Activated CD4-positive, alpha-beta T cell treated with anti-CD3 and anti-CD28 coated beads for 24 hours (primary cell): ENCODE measurements around the gene EEFSEC.

Experiments used
- DNase-seq, 2 donors: peaks; one replicate each; pipeline ENCODE4 v3.0.0-alpha.2; 2020; ENCODE audit warnings: low read depth in 2 of 2

EEFSEC gene

DNA sequence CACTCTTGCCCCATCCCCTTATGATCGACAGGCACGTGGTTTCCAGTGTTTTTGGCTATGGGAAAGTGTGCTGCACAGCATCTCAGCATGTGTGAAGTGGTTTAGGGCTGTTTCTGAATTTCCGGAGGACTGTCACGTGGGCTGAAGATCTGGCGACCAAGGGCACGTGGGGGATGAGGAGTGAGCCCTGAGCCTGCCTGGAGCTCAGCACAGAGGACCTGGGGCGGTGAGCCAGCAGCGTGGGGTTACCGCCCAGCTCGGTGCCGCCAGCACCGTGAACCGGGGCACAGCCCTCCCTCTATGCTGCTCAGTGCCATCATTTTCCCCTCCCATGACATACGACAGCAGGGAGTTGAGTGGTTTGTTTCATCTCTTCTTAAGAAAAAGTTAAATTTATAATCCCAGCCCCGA, 163.2 kb downstream of the EEFSEC start:
- DNase-seq = peak; percentile 10 to 23

DNA sequence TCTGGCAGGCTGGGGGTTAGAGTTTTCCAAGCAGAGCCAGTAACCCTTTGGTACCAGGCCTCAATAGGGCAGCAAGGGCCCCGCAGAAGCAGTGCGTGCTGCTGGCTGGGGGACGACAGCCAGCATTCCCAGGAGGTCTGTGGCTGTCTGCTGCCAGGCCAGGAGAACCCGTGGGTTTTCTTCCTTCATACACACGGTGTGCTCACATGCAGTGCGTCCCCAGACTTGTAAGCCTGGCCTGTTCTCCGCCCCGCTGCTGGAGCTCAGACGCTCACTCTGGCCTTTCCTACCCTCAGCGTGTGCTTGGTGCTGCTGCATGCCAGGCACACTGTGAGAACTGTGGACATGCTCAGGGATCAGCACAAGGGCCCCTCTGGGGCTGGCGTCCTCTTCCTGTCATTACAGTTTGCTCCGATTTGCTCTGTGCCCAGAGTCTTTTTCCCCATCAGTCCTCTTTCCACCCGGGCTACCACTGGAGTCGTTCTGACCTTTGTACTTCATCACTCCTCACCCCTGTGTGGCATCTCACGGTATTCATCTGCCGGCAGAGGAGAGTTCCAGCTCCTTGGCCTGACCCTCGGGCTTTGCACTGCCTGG, 163.9 kb downstream of the EEFSEC start:
- no peak for DNase-seq

DNA sequence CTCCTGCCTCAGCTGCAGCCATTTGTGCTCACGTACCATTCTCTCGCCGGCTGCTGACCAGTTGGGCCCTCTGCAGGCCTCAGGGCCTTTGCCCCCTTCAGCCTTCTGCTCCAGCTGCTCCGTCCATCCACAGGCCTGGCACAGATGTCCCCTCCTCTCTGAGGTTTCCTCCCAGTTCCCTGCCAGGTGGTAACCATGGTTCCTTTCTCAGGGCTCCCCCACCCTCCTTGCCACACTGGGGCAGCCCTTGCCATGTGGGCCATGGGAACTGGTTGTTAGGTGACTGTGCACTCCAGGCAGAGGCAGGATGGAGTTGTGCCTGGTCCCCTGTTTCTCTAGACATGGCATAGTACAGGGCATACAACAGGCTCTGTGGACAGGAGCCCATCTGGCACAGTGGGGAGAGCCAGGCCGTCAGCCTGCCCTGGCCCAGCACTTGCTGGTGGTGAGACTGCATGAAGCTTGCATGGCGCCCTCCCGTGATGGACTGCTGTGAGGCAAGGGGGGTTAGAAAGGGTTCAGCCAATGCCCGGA, 164.5 kb downstream of the EEFSEC start:
- no peak for DNase-seq

DNA sequence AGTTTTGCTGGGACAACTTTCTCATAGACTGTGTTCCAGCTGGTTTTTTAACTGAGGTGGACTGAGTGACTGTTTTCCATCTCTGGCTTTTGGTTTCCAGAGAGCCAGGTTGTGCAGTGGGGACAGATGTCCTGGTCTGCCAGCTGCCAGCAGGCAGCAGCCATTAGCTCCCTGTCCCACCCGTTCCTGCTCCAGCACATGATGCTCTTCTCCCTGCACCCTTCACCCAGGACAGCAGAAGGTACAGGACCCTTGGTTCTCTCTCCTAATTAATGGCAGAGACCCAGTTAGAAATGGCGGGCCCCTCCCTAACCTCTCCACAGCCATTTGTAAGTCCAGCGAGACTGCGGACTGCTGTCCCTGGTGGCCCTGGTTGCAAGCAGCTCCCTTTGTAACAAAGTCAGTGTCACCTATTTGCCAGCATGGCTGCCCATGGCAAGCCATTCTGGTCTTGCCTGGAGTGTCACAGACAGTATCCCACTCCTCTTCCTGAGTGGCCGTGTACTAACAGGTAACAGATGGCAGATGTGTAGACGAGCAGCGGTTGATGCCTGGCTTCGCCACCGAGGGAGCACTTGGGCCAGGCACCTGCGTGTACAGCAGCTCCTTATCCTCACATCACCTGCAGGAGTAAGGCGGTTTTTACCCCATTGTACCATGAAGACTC, 165.1 kb downstream of the EEFSEC start:
- DNase-seq = no peak

DNA sequence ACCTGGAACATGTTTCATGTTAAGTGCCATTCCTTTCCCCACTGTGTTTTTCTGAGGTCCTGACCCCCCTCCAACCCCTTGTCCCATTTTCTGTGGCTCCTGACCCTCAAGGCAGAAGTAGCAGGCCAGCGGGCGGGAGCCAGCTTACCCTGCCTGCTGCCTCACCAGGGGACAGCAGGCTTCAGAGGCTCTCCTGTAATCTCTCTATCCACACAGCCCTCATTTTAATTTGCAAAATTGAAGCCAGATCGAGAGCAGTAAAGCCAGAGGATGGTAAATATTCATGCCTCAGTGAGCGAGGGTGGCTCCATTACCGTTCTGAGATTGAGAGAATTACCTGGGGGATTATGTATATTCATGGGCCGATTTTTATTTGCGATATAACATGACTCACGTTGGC, 165.8 kb downstream of the EEFSEC start:
- DNase-seq = no peak

DNA sequence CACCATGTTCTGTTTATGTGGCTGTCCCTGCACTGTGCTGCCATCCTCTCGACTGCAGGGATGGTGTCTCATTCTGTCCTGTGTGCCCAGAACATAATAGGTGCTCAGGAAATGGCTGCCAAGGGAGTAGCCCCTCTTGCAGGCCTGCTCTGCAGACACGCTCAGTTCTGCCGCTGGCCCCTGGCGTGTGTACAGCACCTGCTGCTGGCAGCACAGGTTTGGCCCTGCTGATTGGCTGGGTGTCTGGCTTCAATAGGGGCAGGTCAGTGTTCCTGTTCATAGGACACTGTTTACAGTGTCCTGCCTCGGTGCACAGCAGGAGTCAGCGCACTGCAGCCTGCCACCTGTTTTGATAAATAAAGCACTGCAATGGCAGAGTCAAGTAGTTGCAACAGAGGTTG, 166.5 kb downstream of the EEFSEC start:
- no peak for DNase-seq

DNA sequence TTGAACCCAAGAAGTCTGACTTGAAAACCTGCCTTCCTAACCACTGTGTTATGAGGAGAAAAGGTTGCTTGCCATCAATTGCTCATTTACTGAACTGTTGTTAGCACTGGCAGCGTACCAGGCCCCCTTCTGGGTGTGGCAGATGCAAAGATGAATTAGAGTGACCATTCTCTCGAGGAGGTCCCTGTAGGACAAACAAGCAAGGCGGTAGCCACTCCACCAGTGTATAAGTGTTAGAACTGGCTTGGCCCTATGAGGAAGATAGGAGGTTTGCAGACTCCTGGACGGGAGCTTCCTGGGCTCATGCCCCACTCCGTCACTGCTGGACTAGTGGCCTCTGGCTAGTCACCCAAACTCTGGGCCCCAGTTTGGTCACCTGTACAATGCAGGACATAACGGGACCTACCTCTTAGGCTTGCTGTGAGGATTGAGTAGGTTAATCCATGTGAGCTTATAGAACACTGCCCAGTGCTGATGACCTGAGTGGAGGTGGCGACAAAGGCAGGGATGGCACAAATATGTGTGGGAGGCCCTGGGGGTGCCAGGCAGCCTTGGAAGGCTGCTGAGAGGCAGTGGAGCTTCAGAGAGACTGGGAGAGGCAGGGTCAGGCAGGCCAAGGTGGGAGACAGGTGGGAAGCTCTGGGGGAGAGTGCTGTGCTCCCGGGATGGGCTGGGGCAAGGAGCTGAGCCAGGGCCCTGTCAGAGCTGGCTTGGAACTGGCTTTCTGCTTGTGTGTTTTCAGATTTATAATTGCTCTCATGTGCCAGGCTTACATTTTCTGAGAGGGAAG, 167.5 kb downstream of the EEFSEC start:
- DNase-seq = no peak

DNA sequence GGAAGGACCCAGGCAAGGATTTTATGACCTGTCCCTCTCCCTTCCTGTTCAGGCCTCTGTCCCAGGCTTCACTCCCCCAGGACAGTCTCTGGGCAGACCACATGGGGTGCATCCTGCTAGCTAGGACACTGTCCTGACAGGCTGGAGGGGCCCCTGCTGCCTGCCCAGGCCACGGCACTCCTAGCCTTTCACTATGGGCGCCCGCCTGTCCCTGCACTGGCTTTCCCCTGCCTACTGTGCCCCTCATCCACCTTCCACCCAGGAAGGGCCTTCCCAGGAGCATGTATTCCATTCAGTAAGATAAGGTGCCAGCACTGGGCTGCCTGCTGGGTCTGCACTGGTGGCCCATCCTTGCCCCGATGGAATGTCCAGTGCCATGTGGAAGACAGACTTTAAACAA, 168.1 kb downstream of the EEFSEC start:
- DNase-seq = no peak

DNA sequence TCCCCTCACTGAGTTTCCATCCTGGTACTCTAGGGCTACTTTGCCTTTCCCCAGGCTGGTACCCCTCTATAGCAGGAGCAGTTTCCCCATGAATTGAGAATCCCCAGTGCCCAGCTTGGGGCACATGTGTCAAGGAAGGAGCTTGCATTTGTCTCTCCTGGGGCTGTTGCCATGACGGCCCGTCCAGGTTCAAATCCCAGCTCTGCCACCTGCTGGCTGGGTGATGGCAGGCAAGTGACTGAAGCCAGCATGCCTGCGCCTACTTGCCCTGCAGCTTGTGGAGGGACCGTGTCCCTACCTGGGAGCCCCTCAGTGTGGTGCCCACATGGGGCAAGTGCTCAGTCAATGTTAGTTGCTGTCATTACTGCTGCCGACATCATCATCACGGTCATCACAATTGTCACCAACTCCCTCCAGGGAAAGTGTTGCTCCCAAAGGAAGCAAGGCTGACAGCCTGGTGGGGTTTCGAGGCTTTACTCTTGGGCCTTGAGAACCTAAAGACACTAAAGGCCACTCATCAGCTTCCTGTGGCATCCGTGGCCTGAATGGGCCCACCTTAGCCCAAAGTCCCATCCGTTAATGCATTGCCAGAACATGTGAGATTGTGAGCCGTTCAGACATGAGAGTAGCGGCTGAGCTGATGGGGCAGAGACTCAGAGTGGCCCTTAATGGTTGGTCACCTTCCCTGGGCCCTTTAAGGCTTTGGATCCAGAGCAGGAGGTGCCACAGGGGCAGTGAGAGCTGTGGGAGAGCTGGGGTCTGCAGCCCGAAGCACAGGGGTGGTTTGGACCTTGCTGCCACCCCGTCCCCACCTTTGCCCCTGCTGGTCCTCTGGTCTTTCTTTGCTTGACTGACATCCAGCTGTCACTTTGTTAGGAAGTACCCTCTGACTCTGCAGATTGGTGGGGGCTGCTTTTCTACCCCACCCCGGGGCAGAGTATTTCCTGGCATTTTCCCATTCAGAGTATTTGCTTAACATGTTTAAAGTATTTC, 169.0 kb downstream of the EEFSEC start:
- peak; percentile 23 to 37 for DNase-seq

DNA sequence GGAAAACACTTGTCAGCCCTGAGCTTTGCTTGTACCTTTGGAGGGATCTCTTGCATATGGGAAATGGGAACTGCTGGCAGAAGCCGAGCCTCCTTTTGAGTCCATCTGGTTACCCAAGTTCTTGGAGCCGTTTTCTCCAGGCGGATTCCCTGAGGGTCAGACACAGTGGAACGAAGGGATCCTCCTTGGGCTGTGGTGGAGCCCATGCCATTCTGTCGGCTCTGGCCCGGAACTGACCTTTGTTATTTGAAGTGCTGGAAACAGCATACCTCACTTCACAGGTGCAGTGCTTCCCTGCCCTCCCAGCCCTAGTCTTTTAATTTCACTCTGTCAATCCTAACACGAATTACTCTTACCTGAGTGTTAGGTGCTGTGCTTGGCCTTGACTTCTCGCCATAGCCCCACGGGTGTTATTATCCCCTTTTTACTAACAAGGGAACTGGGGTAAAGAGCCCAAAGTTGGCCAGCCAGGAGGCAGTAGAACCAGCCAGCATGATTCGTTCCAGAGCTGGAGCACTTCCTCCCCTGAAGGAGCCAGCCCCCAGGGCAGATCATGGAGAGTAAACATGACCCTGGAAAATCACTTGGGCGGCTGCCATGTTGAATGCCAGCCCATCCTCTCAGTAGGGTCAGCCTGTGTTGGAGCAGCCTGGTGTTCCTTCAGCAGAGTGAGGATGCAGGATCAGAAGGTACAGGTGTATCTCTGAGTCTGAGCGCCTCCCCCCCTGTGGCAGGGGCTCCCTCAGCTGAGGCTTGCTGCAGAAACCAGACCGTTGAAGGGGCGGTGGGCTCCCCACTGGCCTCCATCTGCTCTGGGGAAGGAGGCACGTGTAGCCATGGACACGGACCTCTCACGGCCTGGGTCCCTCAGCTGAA, 170.2 kb downstream of the EEFSEC start:
- no peak for DNase-seq

DNA sequence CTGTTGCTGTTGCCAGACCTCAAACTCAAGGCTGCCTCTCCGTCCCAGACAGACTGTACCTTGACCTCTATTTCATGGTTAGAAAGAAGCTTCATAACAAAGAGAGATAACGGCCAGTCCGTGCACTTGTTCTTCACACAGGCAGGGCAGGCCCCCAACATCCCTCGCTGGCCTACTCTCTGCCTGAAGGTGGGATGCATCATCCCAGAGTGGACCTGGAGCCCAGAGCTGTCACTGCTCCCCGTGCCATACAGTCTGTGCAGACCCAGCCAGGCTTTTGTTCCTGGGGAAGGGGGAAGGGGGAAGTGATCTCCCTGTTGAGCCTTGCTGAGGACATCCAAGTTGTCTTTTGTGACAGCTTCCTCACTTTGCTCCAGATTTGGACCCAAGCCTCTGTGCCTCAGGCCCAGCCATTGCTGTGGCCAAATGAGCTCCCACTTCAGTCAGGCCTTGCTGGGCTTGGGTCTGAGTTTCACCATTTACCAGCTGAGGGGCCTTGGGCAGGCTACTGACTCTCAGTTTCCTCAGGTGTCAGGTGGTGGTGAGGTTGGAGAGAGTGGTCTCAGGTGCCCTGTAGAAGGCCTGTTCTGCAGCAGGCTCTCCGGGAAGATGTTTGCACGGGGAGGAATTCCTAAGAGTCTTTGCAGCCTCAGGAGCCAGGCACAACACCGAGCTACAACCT, 171.8 kb downstream of the EEFSEC start:
- no peak for DNase-seq

DNA sequence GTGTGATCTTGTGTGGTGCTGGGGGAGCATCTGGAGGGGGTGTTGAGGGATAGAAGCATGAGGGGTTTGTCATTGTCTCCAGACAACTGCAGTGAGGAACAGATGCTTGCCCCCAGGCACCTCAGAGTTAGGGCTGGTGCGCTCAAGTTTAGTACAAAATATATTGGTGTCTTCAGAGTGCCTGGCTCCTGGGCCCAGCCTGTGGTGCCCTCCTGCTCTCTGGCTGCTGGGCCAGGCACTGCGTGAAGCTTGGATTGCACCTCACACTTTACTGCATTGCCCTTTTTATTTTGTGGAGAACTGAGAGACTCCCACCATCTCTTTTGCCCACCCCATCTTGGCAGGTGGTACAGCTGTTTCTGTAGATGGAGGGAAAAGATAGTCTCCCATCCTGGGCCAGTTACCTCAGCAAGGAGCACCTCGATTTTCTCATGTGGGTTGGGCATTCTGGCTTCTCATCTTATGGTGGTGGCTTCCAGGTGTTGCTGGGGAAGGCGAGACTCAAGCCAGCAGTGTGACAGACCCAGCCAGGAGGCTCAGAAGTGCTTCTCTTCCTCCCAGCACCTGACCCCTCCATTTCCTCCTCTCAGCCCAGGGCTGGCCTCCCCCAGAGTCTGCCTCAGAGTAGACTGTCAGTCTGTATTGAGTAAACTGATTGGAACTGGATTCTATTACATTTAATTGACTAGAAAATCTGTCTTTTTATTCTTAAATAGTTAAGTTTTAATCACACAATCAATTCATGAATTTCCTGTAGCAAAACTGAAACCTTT, 173.0 kb downstream of the EEFSEC start:
- no peak for DNase-seq

DNA sequence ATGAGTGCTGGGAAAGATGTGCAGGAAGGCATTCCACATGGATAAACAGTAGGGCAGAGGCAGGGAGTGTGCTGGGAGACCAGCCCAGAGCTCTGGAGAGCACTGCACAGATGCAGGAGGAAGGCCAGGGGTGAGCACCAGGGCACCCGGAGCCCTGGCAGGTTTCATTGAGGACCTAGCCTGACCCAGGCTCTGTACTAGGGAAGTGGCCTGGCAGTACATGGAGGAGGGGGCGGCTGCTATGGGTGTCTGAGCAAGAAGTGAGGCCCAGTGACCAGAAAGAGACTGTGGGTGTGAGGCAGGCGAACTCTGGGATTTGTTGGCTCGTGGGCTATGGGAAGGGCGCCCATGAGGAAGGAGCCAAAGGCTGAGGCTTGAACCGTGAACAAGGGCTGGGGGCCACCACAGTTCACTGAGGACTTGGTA, 174.3 kb downstream of the EEFSEC start:
- DNase-seq = no peak

DNA sequence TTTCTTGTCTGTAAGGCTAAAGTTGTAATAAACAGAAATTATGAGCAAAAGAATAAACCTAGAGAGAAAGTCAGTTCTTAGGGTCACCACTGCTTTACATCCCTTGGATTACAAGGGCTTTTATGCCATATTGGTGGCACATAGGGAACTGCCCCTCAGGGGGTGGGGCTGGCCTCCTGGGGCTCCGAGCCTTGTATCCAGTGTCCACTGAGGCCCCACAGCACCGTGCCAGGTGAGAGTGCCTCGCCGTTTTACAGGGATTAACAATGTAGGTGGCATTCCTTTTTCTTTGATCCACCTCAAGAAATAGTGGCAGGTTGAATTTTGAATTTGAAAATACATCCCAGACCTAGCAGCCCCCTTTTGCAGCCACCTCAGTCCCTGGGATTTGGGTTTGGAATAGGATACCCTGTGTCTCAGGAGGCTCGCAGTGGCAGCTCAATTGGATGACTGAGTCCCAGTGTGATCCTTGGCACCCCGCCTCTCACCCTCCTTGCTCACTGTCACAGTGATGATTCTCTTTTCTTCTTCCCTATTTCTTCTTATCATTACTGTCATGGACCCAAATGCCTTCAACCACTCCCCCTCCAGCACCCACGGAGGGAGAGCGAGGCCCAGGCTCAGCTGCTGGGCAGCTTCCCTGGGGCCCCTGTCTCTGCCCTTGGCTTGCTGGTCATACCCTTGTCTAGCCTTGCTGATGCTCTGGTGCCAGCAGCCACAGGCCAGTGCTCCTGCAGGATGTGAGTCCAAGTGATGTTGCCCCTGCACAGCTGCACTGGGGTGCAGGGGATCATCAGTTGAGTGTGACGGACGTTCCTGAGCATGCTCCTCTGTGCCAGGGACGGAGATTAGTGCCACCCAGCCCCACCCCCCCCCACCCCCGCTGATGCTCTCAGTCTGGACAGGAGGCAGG, 175.5 kb downstream of the EEFSEC start:
- no peak for DNase-seq

DNA sequence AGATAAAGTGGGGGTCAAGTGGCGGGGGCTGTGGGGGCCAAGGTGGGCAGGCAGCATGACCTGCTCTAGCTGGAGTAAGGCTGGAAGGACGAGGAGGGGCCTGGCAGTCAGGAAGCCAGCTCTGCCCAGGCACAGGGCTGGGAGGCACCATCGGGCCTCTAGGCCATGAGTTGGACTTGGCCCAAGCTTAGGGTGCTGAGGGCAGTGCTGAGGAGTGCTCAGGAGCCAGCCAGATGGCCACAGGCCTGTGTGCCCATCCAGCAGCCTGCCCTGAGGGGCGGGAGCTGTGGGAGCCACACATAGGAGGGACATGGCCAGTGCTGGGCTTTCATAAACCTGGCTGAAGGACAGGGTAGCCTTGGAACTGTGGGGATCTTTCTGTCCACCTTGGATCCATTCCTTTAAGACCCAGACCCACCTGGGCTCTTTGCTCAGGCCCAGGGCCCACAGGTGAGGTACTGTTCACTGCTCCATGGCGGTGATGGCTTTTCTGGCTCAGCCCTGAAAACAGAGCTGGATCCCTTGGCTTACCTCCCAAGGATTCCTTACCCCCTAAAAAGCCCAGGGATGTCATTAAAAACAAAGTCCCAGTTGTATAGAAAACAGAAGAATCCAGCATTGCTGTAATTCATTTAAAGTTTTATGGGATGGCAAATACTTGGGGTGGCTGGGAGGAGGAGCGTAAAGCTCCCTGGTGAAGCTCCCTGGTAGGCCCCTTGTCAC, 176.4 kb downstream of the EEFSEC start:
- no peak for DNase-seq

DNA sequence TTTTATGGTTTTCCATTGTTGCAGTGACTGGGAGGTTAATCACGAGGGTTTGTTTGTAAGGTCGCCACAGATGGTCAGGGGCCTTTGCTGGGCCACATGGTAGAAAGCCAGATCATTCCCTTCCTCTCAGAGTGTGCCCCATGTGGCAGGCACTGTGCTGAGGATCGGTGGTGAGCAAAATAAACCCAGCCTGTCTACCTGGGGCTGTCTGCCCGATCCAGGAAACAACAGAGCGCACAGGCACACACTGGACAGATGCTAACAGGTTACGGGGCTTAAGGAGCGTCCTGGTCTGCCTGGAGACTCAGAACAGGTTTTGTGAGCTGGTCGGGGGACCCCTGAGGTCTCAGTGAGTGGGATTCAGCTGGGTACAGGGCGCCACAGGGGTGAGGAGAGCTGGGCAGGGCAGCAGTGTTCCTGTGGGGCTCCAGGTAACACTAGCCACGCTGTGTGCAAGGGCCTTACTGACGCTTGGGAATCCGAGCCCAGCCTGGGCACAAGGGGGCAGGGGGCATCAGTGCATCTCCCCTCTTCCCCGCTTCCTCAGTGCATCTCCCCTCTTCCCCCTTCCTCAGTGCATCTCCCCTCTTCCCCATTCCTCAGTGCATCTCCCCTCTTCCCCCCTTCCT, 177.0 kb downstream of the EEFSEC start:
- DNase-seq = no peak

DNA sequence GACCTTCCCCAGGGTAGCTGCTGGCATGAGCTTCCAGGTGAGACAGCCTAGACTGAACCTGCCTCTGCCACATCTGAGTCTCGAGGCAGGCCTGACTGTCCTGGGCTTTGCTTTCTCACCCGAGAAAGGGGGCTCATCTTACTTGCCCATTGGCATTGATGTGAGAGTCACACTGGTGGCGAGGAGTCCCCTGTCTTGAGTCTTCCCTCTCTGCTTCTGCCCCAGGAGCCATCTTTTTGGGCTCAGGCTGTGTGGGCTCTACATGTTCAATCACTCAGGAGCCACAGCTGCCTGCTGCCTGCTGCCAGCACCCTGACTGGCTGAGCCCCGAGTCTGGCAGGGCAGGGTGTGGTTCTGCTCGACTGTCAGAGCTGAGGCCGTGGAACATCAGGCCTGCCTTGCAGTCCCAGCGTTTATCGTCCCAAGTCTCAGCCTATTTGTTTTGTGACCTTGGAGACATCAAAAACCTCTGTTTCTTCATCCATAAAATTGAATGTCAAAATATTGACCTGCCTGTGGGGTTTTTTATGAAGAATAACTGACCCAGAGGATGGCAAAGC, 180.9 kb downstream of the EEFSEC start:
- no peak for DNase-seq
